Measurements from ENCODE around the gene ZNF407. TPM values are rescaled to one million over a fixed set of nuclear protein-coding genes. Genes with fewer than 3 reads are reported as not detected.

ZNF407 gene
- total RNA-seq, 1 donor from 2014 or later, result 8.7 TPM

DNA sequence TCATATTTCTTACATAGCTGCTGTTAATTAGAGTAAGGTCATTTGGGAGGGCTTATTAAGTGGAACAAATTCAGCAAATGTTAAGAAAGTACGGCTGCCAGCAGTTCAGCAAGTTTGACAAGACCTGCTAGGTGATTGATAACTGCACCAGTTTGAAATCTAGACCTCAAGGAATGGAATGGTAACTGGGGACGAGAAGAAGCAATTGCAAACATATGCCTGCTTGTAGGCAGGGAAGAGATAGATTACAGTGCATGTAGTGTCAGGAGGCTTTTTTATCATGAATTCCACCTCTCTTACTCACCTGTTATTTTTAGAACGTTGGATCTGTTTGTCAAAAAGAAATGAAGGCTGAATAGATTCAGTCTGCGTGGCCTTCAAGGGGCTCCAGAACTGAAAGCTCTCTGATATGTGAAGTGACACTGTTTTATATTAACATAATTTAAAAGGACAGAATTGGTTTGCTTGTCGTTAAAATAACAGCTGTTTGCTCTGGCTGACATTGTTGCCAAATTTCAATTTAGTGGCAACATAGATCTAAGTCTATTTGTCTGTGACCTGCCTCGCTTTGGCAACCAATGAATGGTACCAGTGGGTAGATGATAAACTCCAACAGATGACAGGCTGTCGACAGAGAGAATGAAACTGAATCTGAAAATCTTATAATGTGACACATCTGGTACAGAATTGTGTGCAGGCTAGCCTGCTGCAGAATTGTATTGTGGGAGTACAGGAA, 199.3 kb downstream of the ZNF407 start:
- Histone ChIP-seq H3K27me3 (no peaks in the 10 kb centered on the region), H3K4me3 (no peak overlapping the region), H3K9me3 (no peaks in the 10 kb centered on the region), H3K4me1 (peaks cover 0 to 5% of the 10 kb centered on the region in 2 donors), H3K27ac (no peak overlapping the region), H3K36me3 (no peaks in the 10 kb centered on the region)
- TF ChIP-seq, protein P1, sequence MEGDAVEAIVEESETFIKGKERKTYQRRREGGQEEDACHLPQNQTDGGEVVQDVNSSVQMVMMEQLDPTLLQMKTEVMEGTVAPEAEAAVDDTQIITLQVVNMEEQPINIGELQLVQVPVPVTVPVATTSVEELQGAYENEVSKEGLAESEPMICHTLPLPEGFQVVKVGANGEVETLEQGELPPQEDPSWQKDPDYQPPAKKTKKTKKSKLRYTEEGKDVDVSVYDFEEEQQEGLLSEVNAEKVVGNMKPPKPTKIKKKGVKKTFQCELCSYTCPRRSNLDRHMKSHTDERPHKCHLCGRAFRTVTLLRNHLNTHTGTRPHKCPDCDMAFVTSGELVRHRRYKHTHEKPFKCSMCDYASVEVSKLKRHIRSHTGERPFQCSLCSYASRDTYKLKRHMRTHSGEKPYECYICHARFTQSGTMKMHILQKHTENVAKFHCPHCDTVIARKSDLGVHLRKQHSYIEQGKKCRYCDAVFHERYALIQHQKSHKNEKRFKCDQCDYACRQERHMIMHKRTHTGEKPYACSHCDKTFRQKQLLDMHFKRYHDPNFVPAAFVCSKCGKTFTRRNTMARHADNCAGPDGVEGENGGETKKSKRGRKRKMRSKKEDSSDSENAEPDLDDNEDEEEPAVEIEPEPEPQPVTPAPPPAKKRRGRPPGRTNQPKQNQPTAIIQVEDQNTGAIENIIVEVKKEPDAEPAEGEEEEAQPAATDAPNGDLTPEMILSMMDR (IDR thresholded peaks at IDR 0.05), result no peak
- no peak for DNase-seq (ENCODE audit: low spot score in 2 of 2)
- intact Hi-C loops (cut with DNase I), result no loop called here

DNA sequence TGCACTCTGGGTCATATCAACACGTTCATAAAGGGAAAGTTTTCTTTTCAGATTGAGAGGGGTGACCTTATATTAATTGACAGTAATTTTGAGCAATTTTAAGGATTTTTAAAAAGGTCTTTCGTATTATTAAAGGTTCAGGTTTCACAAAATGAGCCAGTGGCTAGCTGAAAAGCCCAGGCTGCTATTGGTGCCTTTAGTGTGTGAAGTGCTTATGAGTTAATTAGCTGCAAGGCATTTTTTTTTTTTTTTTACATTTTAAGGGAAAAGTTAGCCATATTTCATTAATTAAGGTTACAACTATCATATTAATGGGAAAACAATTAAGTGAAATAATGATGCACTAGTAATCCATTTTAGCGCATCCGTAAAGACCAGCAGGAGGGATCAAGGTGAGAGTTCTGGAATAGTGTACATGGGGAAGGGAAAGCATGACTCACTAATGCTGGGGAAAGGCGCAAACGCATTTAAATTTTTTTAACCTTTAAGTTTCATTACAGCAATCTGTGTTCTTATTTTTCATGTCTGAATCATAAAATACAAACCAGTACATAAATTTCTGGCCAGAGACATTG, 200.0 kb downstream of the ZNF407 start:
- no peak overlapping the region for H3K4me3 ChIP-seq
- TF ChIP-seq, protein P1 (IDR thresholded peaks at IDR 0.05), result no peak
- no peaks in the 10 kb centered on the region for H3K36me3 ChIP-seq
- no peaks in the 10 kb centered on the region for H3K9me3 ChIP-seq
- H3K27ac ChIP-seq, result no peak overlapping the region
- peaks cover 0 to 5% of the 10 kb centered on the region in 2 donors for H3K4me1 ChIP-seq
- intact Hi-C loops (cut with DNase I), result no loop called here
- H3K27me3 ChIP-seq, result no peaks in the 10 kb centered on the region
- DNase-seq (ENCODE audit: low spot score in 2 of 2), result no peak

DNA sequence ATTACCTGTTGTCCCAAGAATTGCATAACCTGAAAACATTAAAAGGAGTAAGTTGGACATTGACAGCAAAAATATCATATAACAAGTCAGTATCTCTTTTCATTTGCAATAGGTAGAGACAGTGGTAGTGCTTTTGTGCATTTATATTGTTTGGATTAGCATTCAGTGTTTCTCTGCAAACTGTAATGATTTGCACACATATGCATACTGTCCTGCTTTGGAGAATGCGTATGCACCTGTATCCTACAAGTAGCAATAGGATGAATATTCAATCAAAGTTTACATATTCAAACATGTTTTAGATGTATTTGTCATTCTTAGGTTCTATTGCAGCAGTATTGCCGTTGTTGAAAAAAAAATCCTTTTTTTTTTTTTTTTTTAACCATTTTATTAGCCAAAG, 201.9 kb downstream of the ZNF407 start:
- H3K36me3 ChIP-seq, result no peaks in the 10 kb centered on the region
- intact Hi-C loops (cut with DNase I), result no loop called here
- no peak overlapping the region for H3K27ac ChIP-seq
- no peaks in the 10 kb centered on the region for H3K27me3 ChIP-seq
- no peak overlapping the region for H3K4me3 ChIP-seq
- TF ChIP-seq, protein P1 (IDR thresholded peaks at IDR 0.05), result no peak
- DNase-seq (ENCODE audit: low spot score in 2 of 2), result no peak
- H3K4me1 ChIP-seq, result peaks cover 0 to 5% of the 10 kb centered on the region in 2 donors
- H3K9me3 ChIP-seq, result no peaks in the 10 kb centered on the region

DNA sequence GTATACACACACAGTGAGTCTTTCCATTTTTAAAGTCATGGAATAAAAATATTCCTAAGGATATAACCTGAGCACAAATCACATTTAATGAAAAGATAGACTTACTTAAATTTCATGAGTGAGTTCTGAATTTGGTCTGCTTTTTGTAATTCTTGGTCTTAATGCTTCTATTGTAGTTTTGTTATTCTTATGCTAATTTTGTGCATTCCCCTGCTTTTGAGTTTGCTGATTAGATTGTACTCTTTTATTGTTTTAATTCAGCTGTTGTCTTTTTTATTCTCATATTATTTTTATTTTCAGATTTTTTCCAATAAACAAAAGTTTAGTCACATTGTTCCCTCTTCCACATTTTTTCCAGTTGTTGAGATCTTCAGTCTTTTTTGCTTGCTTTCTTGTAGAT, 202.4 kb downstream of the ZNF407 start:
- Histone ChIP-seq H3K4me3 (no peak overlapping the region), H3K9me3 (no peaks in the 10 kb centered on the region), H3K4me1 (peaks cover 0 to 5% of the 10 kb centered on the region in 2 donors), H3K27me3 (no peaks in the 10 kb centered on the region), H3K27ac (no peak overlapping the region), H3K36me3 (no peaks in the 10 kb centered on the region)
- intact Hi-C loops (cut with DNase I), result no loop called here
- TF ChIP-seq, protein P1 (IDR thresholded peaks at IDR 0.05), result no peak
- DNase-seq (ENCODE audit: low spot score in 2 of 2), result no peak

DNA sequence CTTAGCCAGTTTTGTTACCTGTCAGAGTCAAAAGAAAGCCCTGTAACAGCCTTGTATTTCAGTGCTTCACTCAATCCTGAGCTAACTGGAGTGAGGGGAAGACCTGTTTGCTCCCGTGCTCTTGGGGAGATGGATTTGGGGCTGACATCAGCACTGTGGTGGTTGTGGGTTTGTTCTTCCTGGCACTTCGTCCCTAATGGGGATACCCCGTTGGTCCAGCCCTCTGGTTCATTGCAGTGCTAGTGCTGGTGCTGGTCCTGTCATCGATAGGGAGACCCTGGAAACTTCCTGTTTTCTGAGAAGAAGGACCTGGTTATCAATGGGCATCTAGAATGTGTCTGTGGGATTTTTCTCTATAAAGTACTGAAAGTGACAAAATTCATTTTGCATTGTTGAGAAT, 205.4 kb downstream of the ZNF407 start:
- intact Hi-C loops (cut with DNase I), result no loop called here
- no peaks in the 10 kb centered on the region for H3K9me3 ChIP-seq
- no peak overlapping the region for H3K27ac ChIP-seq
- TF ChIP-seq, protein P1 (IDR thresholded peaks at IDR 0.05), result no peak
- no peaks in the 10 kb centered on the region for H3K4me1 ChIP-seq
- no peaks in the 10 kb centered on the region for H3K27me3 ChIP-seq
- no peak for DNase-seq (ENCODE audit: low spot score in 2 of 2)
- H3K36me3 ChIP-seq, result no peaks in the 10 kb centered on the region
- no peak overlapping the region for H3K4me3 ChIP-seq

All from ascending aorta (tissue), 2 donors.